Mammary epithelial cell (primary cell): ENCODE data around the gene MMP2.

Experiments
- EZH2 ChIP-seq: IDR thresholded peaks from 2 replicates; pipeline ENCODE4 v1.6.1; 2012; ENCODE audit warnings: low read length, inconsistent platforms, borderline replicate concordance
- TF ChIP-seq, protein P1 (sequence below), 2 donors: IDR thresholded peaks in 1 of 2; conservative IDR thresholded peaks in 1 of 2; 2 replicates each; pipeline ENCODE4 v1.5.1; 2011 to 2012; ENCODE audit warnings: inconsistent platforms in 2 of 2, low read length in 2 of 2, mild to moderate bottlenecking in 2 of 2, control low read depth in 1 of 2, low read depth in 1 of 2; ENCODE audit not compliant: insufficient read depth in 1 of 2; ENCODE audit errors: extremely low read depth in 1 of 2

DNA sequence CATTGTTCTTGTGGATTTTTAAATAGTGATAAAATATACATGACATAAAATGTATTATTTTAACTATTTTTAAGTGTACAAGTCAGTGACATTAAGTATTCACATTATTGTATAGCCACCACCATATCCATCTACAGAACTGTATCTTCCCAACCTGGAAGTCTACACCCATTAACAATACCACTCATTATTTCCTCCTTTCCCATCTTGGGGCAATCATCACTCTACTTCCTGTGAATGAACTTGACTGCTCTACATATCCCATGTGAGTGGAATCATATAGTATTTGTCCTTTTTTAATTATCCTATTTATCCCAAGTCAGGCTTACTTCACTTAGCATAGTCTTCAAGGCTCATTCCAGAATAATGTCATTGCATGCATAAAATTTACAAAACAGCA is 40.7 kb upstream of the MMP2 start:
- TF ChIP-seq, protein P1, sequence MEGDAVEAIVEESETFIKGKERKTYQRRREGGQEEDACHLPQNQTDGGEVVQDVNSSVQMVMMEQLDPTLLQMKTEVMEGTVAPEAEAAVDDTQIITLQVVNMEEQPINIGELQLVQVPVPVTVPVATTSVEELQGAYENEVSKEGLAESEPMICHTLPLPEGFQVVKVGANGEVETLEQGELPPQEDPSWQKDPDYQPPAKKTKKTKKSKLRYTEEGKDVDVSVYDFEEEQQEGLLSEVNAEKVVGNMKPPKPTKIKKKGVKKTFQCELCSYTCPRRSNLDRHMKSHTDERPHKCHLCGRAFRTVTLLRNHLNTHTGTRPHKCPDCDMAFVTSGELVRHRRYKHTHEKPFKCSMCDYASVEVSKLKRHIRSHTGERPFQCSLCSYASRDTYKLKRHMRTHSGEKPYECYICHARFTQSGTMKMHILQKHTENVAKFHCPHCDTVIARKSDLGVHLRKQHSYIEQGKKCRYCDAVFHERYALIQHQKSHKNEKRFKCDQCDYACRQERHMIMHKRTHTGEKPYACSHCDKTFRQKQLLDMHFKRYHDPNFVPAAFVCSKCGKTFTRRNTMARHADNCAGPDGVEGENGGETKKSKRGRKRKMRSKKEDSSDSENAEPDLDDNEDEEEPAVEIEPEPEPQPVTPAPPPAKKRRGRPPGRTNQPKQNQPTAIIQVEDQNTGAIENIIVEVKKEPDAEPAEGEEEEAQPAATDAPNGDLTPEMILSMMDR (conservative IDR thresholded peaks at IDR 0.05 in 1 of 2, IDR thresholded peaks at IDR 0.05 in 1 of 2; ENCODE audit: extremely low read depth in 1 of 2, insufficient read depth in 1 of 2, low read depth in 1 of 2, low read length in 2 of 2), result no peak
- no peak for TF ChIP-seq EZH2
